SIG-M5 treated with dmso at 0.1 percent for 504 hours (cell line): ENCODE results near the gene HOTAIR.

Experiments
- DNase-seq: peaks from one replicate; lab custom pipeline; 2025; ENCODE audit not compliant: unreplicated experiment; lab: John Stamatoyannopoulos, UW

HOTAIR gene

DNA sequence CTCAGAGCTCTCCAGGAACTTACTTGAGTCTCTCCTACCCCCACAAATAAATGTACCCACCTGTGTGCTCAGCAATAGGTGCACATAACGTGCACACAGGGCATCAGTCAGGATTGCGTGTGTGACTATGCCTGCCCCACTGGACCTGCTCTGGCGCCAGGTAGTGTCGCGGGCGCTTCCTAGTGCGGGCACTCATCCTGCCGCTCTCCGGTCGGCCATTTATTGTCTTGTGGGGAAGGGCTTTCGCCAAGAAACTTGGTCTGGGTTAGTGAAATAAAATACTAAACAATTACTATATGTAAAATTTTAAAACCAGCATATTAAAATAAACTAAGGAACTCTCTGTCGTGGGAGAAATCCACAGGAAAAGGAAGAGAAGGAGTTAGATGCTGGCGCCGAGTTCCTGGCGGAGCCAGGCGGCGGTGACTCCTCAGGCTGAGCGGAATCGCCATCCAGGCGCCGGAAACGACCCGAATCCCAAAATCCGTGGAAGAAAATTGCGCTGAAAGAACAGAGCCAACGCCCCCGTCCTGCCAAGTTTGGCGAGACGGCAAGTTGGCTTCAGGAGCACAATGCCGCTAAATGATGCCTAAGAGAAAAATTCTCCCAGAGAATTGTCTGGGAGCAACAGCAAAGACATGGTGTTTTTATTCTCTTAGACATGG lies 44.0 kb downstream of the HOTAIR start:
- no peak for DNase-seq

DNA sequence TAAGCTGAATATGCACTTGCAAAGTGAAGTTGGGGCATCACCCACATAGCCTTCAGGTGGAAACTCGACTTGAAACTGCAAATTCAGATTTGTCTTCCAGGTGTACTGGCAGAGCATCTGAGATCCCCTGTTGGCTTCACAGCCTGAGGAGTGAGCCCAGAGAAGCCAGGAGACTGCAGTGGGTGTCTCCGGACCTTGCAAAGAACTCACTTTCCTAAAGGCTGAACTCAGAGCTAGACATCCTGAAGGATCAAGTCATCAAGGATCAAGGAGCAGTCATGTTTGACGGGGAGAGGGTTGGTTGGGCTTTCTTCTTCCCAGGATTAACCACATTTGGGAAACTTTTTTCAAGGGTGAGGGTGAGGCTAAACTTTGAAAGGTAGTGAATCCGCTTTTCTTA lies 45.2 kb downstream of the HOTAIR start:
- DNase-seq: no peak

DNA sequence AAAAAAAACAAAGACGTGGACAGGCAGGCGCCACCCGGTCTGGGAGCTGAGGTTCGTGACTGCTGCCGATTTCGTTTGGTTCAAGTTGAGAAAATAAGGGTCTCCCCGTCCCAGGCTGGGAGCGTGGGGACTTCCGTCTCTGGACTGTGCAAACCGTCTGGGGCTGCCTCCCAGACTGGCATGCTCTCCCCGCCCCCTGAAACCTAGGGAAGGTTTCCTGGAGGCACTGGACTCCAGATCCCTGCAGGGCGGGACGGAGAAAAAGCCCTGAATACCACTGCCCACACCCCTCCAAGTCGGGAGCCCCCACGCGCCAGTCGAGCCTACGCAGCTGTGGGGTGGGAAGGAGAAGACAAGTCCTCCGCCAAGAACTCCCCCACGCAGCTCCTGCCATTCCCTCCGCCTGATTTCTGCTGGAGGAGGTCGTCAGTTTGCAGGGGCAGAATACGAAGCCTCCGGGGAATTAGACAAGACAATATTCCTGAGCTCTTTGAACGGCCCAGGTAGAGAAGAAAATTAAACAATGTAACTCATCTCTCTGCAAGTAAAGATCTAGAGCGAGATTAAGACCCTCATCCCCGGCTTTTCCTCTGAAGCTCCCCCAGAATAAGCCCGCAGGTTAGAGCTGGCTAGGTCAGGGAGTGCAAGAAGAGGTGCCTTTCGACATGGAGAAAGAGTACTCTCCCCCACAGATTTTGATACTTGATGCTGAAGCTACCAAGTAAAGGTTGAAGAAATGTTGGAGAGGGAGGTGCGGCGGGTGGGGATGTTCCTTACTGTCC lies 46.5 kb downstream of the HOTAIR start:
- no peak for DNase-seq

DNA sequence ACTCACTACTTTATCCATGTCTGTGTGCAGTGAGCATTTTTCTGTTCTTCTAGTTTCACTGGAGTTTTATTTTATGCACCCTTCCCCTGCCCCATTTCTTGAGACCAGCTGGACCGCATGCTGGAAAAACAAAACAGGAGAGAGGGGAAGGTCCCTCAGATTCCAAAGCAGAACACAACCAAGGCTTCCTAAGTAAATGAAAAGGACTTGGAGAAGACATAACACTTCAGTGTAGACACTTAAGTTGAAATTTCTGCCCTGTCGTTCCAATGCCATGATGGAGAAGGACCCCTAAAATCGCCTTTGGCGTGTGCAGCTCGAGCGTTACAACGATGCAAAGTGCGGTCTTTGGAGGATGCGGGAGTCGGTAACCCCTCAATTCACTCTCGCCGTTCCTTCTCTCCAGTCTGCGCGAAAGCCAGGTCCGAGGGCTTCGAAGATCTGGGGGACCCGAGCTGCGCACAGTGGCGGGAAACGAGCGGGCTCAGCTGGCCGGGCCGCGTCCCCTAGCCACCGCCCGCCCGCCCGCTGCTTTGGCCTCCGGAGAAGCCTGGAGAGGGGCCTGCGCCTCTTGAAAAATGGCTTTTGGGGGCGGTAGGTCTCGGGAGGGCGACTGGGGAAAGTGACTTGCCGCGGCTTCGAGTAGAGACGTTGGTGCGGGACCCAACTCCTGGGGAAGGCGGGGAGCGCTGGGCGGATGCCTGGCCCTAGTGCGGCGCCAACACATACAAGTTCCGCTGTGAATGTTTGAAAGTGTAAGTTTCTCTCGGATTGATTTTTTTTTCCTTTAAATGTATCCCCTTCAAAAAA lies 47.3 kb downstream of the HOTAIR start:
- DNase-seq: no peak

DNA sequence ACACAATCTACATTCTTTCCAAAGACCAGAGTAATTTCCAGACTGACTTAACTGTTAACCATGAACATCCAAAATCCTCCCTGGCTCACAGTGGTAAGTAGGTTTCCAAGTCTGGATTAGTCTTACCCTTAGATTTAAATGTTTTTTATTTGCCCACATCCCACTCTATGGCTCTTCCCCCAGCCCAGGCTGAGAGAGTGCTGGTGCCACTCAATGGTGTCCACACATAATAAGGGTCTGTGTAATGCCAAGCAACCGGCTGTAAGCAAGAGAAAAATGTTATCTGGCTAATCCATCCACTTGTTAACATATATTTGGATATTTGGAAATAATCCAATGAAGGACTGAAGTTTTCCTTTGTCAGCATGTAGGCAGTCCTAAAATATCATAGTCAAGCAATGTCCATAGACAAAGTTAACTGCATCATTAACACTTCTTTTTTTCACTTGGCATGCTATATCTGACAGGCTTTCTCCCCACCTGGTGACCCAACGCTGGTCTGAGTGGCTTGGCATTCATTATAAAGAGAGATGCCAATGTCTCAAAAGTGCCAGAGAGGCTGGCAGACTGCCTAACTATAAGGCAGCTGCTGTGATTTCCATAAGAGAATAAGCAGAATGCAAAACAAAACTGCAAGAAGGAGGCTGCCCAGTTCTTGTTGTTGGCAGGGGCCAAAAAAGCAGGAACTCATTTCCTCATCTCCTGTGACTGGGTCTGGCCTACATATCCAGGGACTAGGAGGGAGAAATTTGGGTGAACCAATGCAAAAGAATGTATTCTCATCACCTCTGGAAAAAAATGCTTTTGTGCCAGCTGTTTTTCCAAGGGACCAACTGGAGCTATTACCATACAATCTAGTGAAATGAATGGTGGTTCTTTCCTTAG lies 50.0 kb downstream of the HOTAIR start:
- DNase-seq: no peak

DNA sequence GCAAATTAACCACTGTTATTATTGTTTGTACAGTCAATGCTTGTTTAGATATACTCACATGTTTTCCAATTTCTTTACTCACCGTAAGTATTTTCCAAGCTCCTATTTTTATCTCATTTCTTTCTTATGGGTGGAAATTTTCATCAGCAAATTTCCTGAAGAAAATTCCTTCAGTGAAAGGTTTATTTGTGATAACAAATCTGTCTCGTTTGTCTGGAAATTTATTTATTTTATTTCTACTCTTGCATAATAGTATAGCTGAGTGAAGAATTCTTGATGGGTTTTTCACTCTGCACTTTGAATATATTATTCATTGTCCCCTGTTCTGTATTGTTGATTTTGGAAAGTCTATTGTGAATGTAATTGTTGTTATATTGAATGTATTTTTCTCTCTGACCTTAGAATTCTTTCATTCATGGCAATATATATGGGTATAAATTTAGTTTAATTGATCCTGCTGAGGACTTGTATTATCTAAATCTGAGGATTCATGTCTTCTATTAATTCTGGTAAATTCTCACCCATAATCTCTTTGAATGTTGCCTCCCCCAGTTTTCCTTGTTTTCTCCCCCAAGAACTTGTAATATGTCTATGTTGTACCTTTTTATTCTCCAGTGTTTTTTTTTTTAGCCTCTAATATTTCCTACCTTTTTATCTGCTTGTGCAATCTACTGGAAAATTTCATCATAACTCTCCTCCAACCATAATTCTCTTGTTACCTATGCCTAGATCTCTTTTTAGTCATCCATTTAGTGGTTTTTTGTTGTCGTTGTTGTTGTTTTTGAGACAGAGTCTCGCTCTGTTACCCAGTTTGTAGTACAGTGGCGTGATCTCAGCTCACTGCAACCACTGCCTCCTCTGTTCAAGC lies 57.7 kb downstream of the HOTAIR start:
- no peak for DNase-seq
